Lower leg skin (tissue), 3 donors: ENCODE results near the gene MYG1.

ENCODE experiments used
- CTCF ChIP-seq, 3 donors: fragments of 450-650 bp; IDR thresholded peaks; one replicate each; pipeline ENCODE4 v1.5.1; 2016; ENCODE audit warnings: antibody characterized with exemption in 3 of 3, mild to moderate bottlenecking in 3 of 3, moderate library complexity in 2 of 3
- POLR2A ChIP-seq, 2 donors: fragments of 450-650 bp; IDR thresholded peaks; one replicate each; pipeline ENCODE4 v1.6.1; 2016 to 2017; ENCODE audit warnings: antibody characterized with exemption in 2 of 2, mild to moderate bottlenecking in 1 of 2, moderate library complexity in 1 of 2

GRCh38 chr12:53338916-53339315 is 39.4 kb downstream of the MYG1 start:
- TF ChIP-seq CTCF (IDR thresholded peaks at IDR 0.05) (no peak), POLR2A (IDR thresholded peaks at IDR 0.05) (no peak)
